K562 (cell line): Measurements from ENCODE around the gene GAPVD1. TPM values are rescaled to one million over a fixed set of nuclear protein-coding genes. Genes with fewer than 3 reads are reported as not detected.

ENCODE experiments used
- ATAC-seq: fragments of 200-7000 bp; cut with Tn5 transposase; 3 replicates; pipeline ENCODE4 v1.9.1; 2020; ENCODE audit warnings: moderate library complexity
- BruUV-seq: library from RNA; stranded (reverse); fragments of 400-500 nt; replicated peaks from 2 replicates; lab custom pipeline; 2021; lab: Mats Ljungman, UMichigan
- CTCF ChIA-PET: fragments of 300-600 bp; formaldehyde crosslinking; extraction: SDS; loops from one replicate; lab custom pipeline; 2021; ENCODE audit warnings: low intra/inter-chr PET ratio; lab: Yijun Ruan, JAX
- POLR2A ChIA-PET: fragments of 300-600, 350-650 bp; sonication (Branson Sonifier 250); formaldehyde crosslinking; extraction: SDS; loops from one replicate; lab custom pipeline; 2021; ENCODE audit warnings: antibody characterized with exemption, inconsistent platforms; lab: Yijun Ruan, JAX
- DNase-seq, 4 experiments: peaks; one replicate each; pipeline versions ENCODE4 v3.0.0 to v3.0.0-alpha.2; 2011 to 2018; ENCODE audit warnings: low spot score in 3 of 4, mixed read lengths in 3 of 4; ENCODE audit errors: extremely low read depth in 1 of 4
- FAIRE-seq: peaks from 2 replicates; lab custom pipeline; 2011; peaks lifted over from hg19 to GRCh38; lab: Jason Lieb, UNC
- H2AFZ ChIP-seq: 2 replicates; pipeline ENCODE4 v1.6.0; 2011; ENCODE audit warnings: low read depth, low read length, control low read depth, inconsistent platforms
- H3K27ac ChIP-seq: fragments of 200-600 bp; 3 replicates; pipeline ENCODE4 v1.8.0; 2011; ENCODE audit warnings: low read depth, mild to moderate bottlenecking, control low read depth, inconsistent platforms, low read length, moderate library complexity, mixed read lengths; ENCODE audit errors: extremely low read depth
- H3K27me3 ChIP-seq, 2 experiments: fragments of 300-600 bp in 1 of 2; 2 replicates in 1 of 2; 3 replicates in 1 of 2; pipeline versions ENCODE4 v1.6.0 to v1.8.0; 2011; ENCODE audit warnings: inconsistent platforms in 2 of 2, low read length in 2 of 2, mild to moderate bottlenecking in 1 of 2, mixed read lengths in 1 of 2, moderate library complexity in 1 of 2; ENCODE audit not compliant: control insufficient read depth in 2 of 2, insufficient read depth in 2 of 2
- H3K36me3 ChIP-seq: fragments of 300-600 bp; 3 replicates; pipeline ENCODE4 v1.8.0; 2011; ENCODE audit warnings: mild to moderate bottlenecking, low read length, inconsistent platforms; ENCODE audit not compliant: control insufficient read depth, insufficient read depth
- H3K4me1 ChIP-seq, 2 experiments: fragments of 200-600 bp in 1 of 2; replicated peaks in 1 of 2; 2 replicates in 1 of 2; 3 replicates in 1 of 2; pipeline versions ENCODE4 v1.5.1 to v1.8.0; 2011; ENCODE audit warnings: inconsistent platforms in 2 of 2, low read length in 2 of 2, mild to moderate bottlenecking in 1 of 2, mixed read lengths in 1 of 2, moderate library complexity in 1 of 2; ENCODE audit not compliant: control insufficient read depth in 2 of 2, insufficient read depth in 2 of 2
- H3K4me2 ChIP-seq: 2 replicates; pipeline ENCODE4 v1.6.1; 2011; ENCODE audit warnings: low read length, control low read depth, inconsistent platforms, mixed read lengths; ENCODE audit not compliant: insufficient read depth
- H3K4me3 ChIP-seq: fragments of 200-600 bp; sonication (generic), shearing (Covaris generic); 2 replicates; pipeline ENCODE4 v1.5.1; 2016; ENCODE audit warnings: control low read depth, inconsistent platforms
- H3K79me2 ChIP-seq: fragments of 200-600 bp; 3 replicates; pipeline ENCODE4 v1.8.0; 2011; ENCODE audit warnings: low read length, inconsistent platforms; ENCODE audit not compliant: control insufficient read depth, insufficient read depth
- H3K9ac ChIP-seq, 2 experiments: 2 replicates each; pipeline versions ENCODE4 v1.6.0 to v1.6.1; 2011; ENCODE audit warnings: low read depth in 2 of 2, low read length in 2 of 2, control low read depth in 1 of 2, inconsistent platforms in 1 of 2, mild to moderate bottlenecking in 1 of 2, mixed read lengths in 1 of 2; ENCODE audit not compliant: insufficient read depth in 1 of 2
- H3K9me1 ChIP-seq: one replicate; pipeline ENCODE4 v1.6.0; 2011; ENCODE audit warnings: inconsistent platforms, mild to moderate bottlenecking, low read length, moderate library complexity; ENCODE audit not compliant: control insufficient read depth, insufficient read depth
- H3K9me3 ChIP-seq: replicated peaks from 2 replicates; pipeline ENCODE4 v1.5.1; 2011; ENCODE audit warnings: low read depth, low read length, inconsistent platforms; ENCODE audit not compliant: control insufficient read depth, insufficient read depth
- H4K20me1 ChIP-seq: replicated peaks from 2 replicates; pipeline ENCODE4 v1.6.1; 2011; ENCODE audit warnings: low read length, inconsistent platforms, mixed read lengths; ENCODE audit not compliant: control insufficient read depth, insufficient read depth
- BCOR ChIP-seq: fragments of 450-650 bp; IDR thresholded peaks from 2 replicates; pipeline ENCODE4 v1.6.1; 2016
- BHLHE40 ChIP-seq: IDR thresholded peaks from 2 replicates; pipeline ENCODE4 v1.6.1; 2011; ENCODE audit warnings: low read length, improper control_type of control experiment
- CHD4 ChIP-seq: fragments of 200-600 bp; sonication (generic); IDR thresholded peaks from 3 replicates; pipeline ENCODE4 v1.6.1; 2012; ENCODE audit warnings: low read depth, mild to moderate bottlenecking, mixed read lengths, low read length, inconsistent platforms; ENCODE audit not compliant: insufficient read depth, insufficient replicate concordance, poor library complexity, severe bottlenecking
- HDGF ChIP-seq: fragments of 450-650 bp; IDR thresholded peaks from 2 replicates; pipeline ENCODE4 v1.6.1; 2016
- L3MBTL2 ChIP-seq: fragments of 450-650 bp; IDR thresholded peaks from 2 replicates; pipeline ENCODE4 v1.6.1; 2016; ENCODE audit warnings: mild to moderate bottlenecking, moderate library complexity
- MAX ChIP-seq: sonication (generic); formaldehyde crosslinking; IDR thresholded peaks from 2 replicates; pipeline ENCODE4 v1.9.0; 2022; ENCODE audit warnings: mild to moderate bottlenecking, missing genetic modification reagents
- NFYB ChIP-seq: IDR thresholded peaks from 2 replicates; pipeline ENCODE4 v1.6.1; 2011; ENCODE audit warnings: mild to moderate bottlenecking, moderate library complexity; ENCODE audit not compliant: insufficient read length; ENCODE audit errors: extremely low read depth
- NR2F6 ChIP-seq: fragments of 450-650 bp; formaldehyde crosslinking; IDR thresholded peaks from 2 replicates; pipeline ENCODE4 v1.4.0; 2020; ENCODE audit warnings: mild to moderate bottlenecking
- RBM14 ChIP-seq: fragments of 200-400 bp; formaldehyde crosslinking; IDR thresholded peaks from 2 replicates; pipeline ENCODE4 v1.6.1; 2018; ENCODE audit warnings: low read depth, mild to moderate bottlenecking, low read length, moderate library complexity, borderline replicate concordance; ENCODE audit not compliant: insufficient read depth
- THRAP3 ChIP-seq: fragments of 450-650 bp; IDR thresholded peaks from 2 replicates; pipeline ENCODE4 v1.6.1; 2016; ENCODE audit warnings: mild to moderate bottlenecking, inconsistent platforms, borderline replicate concordance
- ZBED1 ChIP-seq: IDR thresholded peaks from 2 replicates; pipeline ENCODE4 v1.6.1; 2014
- ZKSCAN3 ChIP-seq: fragments of 250-450 bp; sonication (Bioruptor Pico); IDR thresholded peaks from 2 replicates; pipeline ENCODE4 v1.4.0; 2020
- ZNF316 ChIP-seq: fragments of 450-650 bp; IDR thresholded peaks from 2 replicates; pipeline ENCODE4 v1.6.1; 2016
- ZNF384 ChIP-seq: IDR thresholded peaks from 2 replicates; pipeline ENCODE4 v1.6.1; 2012; ENCODE audit warnings: low read depth, low read length, improper control_type of control experiment
- ZNF444 ChIP-seq: fragments of 250-450 bp; sonication (Bioruptor Pico); IDR thresholded peaks from 2 replicates; pipeline ENCODE4 v1.4.0; 2020; ENCODE audit warnings: mild to moderate bottlenecking, moderate library complexity
- ZNF584 ChIP-seq: fragments of 200-800 bp; sonication (Bioruptor generic); IDR thresholded peaks from 2 replicates; pipeline ENCODE4 v1.6.1; 2016; ENCODE audit warnings: low read depth, mild to moderate bottlenecking, missing genetic modification characterization, missing compliant biosample characterization
- WGBS: fragments of 100-300 bp; shearing (Covaris generic); methylation state at CpG from one replicate; pipeline ENCODE4 v1.1.6; 2016; ENCODE audit warnings: low coverage, mixed read lengths; ENCODE audit not compliant: insufficient coverage; ENCODE audit errors: missing lambda C conversion rate; 5-methylcytosine and 5-hydroxymethylcytosine counted together
- in situ Hi-C: fragments of 300-500 bp; cut with MboI; formaldehyde crosslinking; loops from 4 replicates; pipeline ENCODE4 v1.15.0; 2018; ENCODE audit warnings: inconsistent platforms, mixed read lengths
- intact Hi-C: fragments of 100-400 bp; cut with micrococcal nuclease; formaldehyde crosslinking; loops from 2 replicates; pipeline ENCODE4 v1.14.2; 2022
- polyA plus RNA-seq, 8 experiments: library from polyadenylated mRNA; depleted of rRNA in 4 of 8; stranded (reverse) in 5 of 8; unstranded in 3 of 8; fragments of >200 nt; fragmentation: Nextera tagmentation in 2 of 8; fragmentation: Illumina TruSeq in 1 of 8; extraction: Ambion mirVana in 2 of 8; extraction: Trizol in 1 of 8; gene quantifications; 2 replicates each; pipeline versions ENCODE4 v1.2.1 to v1.2.3, GENCODE V29; 2011 to 2014; ENCODE audit warnings: inconsistent platforms in 1 of 8, missing spikeins in 1 of 8
- total RNA-seq, 7 experiments: library from RNA; depleted of rRNA in 6 of 7; stranded (reverse); fragments of >200 nt in 6 of 7; fragmentation: Illumina TruSeq in 2 of 7; extraction: Trizol in 2 of 7; gene quantifications; 2 replicates each; pipeline versions ENCODE4 v1.2.1 to v1.2.3, GENCODE V29; 2011 to 2021; ENCODE audit warnings: low replicate concordance in 1 of 7
- TF ChIP-seq, protein P1 (sequence below): fragments of 250-450 bp; sonication (Bioruptor Pico); IDR thresholded peaks from 2 replicates; pipeline ENCODE4 v1.9.0; 2021; ENCODE audit warnings: mild to moderate bottlenecking, inconsistent platforms
- TF ChIP-seq, protein P2 (sequence below): fragments of 250-450 bp; sonication (Bioruptor Pico); IDR thresholded peaks from 2 replicates; pipeline ENCODE4 v1.8.0; 2021; ENCODE audit warnings: mild to moderate bottlenecking, moderate library complexity

GAPVD1 gene
- total and polyA plus RNA-seq, 9 of the 15 experiments (the other 6 are each of a cell fraction or from before 2014, with no cell fraction given): 9.5 to 66.1 (median 45.5) TPM

DNA sequence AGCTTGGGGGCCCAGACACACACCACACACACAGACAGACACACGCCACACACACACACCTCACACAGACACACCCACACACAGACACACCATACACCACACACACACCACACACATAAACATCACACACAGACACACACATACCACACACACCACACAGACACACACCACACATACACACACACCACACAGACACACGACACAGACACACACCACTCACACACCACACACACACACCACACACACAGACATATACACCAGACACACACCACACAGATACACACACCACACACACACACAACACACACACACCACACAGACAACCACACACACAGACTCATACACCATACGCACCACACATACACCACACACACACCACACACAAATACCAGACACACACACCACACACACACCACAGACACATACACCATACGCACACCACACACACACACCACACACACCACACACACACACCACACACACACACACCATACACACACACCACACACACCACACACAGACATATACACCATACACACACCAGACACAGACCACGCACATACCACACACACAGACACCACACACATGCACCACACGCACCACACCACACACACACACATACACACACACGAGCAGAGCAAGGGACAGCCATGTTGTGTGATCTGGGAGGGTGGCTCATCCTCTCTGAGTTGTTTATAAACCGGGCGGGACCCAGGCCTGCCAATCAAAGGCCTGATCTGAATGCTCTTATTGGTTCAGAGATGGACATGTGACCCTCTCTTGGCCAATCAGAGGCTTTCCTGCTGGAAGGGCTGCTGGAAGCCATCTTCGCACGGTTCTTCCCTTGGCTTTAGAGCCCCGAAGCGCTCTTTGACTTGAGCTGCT lies 148.3 kb downstream of the GAPVD1 start (continued):
- TF ChIP-seq ZNF316 (peak; percentile 11; the same call in 1 of the 2 replicates), CHD4 (peak; percentile 55), ZKSCAN3 (CRISPR knock-in tag) (no peak), HDGF (peak; percentile 98), NFYB (peak; percentile 97)

DNA sequence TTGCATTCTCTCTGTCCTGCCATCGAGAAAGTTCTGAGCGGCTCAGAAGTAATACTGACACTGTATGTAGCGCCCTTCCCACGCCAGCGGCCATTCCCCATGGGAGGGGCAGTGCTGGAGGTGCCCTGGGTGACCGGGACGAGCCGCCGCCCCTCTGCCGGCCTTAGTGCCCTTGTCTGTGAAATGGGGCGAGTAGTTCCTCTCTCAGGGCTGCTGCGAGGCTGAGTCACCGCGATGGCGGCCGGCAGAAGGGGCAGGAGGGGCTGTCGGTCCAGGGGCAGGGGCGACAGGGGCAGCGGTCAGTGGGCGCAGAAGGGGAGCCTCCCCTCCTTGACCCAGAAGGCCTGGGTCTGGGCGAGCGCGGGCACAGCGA lies 148.9 kb downstream of the GAPVD1 start:
- ChIA-PET CTCF (no interaction called here), POLR2A (no interaction called here)
- peaks cover 9 to 55% of the 10 kb centered on the region in 2 experiments; a peak in 4 of 5 replicates for H3K4me1 ChIP-seq
- BruUV-seq: TSS peak; percentile 66
- H3K27me3 ChIP-seq: no peaks in the 10 kb centered on the region; a peak in 1 of 5 replicates
- in situ Hi-C loops: loop anchor here (5.0 kb wide), 1 partner anchor 822 kb away; no protein-coding TSS in a partner anchor
- no peaks in the 10 kb centered on the region for H3K36me3 ChIP-seq
- H3K4me3 ChIP-seq: peak overlapping the region; percentile 35
- ATAC-seq: no peak
- H3K79me2 ChIP-seq: no peaks in the 10 kb centered on the region; the same call in 2 of the 3 replicates
- H3K4me2 ChIP-seq: peak overlapping the region; percentile 93
- H4K20me1 ChIP-seq: no peaks in the 10 kb centered on the region
- H3K9me1 ChIP-seq: no peaks in the 10 kb centered on the region
- peaks cover 4% of the 10 kb centered on the region; the same call in 1 of the 2 replicates for H3K9me3 ChIP-seq
- FAIRE-seq: no peak
- DNase-seq: no peak
- peak overlapping the region; percentile 96 for H2AFZ ChIP-seq
- H3K9ac ChIP-seq: peak overlapping the region; percentile 42 to 76; a peak in 3 of 4 replicates
- WGBS: 71% methylated on average over 12 of the region's 24 CpGs
- peak overlapping the region; percentile 47; the same call in 1 of the 3 replicates for H3K27ac ChIP-seq
- intact Hi-C loops: no loop called here
- TF ChIP-seq BCOR (peak; percentile 60; the same call in 1 of the 2 replicates), BHLHE40 (no peak), ZNF444 (CRISPR knock-in tag) (no peak), RBM14 (no peak), NR2F6 (CRISPR knock-in tag) (no peak), ZNF384 (no peak), ZBED1 (no peak), THRAP3 (no peak), L3MBTL2 (0 out of 2 replicates have a peak, but pooled peaks have one; percentile 4), MAX (CRISPR knock-in tag) (no peak; the same call in 1 of the 2 replicates), ZNF584 (CRISPR knock-in tag) (no peak)
- TF ChIP-seq, protein P1, sequence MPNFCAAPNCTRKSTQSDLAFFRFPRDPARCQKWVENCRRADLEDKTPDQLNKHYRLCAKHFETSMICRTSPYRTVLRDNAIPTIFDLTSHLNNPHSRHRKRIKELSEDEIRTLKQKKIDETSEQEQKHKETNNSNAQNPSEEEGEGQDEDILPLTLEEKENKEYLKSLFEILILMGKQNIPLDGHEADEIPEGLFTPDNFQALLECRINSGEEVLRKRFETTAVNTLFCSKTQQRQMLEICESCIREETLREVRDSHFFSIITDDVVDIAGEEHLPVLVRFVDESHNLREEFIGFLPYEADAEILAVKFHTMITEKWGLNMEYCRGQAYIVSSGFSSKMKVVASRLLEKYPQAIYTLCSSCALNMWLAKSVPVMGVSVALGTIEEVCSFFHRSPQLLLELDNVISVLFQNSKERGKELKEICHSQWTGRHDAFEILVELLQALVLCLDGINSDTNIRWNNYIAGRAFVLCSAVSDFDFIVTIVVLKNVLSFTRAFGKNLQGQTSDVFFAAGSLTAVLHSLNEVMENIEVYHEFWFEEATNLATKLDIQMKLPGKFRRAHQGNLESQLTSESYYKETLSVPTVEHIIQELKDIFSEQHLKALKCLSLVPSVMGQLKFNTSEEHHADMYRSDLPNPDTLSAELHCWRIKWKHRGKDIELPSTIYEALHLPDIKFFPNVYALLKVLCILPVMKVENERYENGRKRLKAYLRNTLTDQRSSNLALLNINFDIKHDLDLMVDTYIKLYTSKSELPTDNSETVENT (CRISPR knock-in tag): no peak
- TF ChIP-seq, protein P2, sequence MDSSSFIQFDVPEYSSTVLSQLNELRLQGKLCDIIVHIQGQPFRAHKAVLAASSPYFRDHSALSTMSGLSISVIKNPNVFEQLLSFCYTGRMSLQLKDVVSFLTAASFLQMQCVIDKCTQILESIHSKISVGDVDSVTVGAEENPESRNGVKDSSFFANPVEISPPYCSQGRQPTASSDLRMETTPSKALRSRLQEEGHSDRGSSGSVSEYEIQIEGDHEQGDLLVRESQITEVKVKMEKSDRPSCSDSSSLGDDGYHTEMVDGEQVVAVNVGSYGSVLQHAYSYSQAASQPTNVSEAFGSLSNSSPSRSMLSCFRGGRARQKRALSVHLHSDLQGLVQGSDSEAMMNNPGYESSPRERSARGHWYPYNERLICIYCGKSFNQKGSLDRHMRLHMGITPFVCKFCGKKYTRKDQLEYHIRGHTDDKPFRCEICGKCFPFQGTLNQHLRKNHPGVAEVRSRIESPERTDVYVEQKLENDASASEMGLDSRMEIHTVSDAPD (CRISPR knock-in tag): no peak
